ENCODE measurements around the gene TMEM88.
"Not testable (repeated sequence)": the region's sequence is repeated elsewhere in the genome, so short reads cannot be mapped to it uniquely, and the experiment has no call there.

Gene TMEM88

GRCh38 chr17:7856011-7856810 is 1.3 kb downstream of the TMEM88 start:
- no peak for DNase-seq (ENCODE audit: low read depth in 1 of 2, low spot score in 1 of 2)

- peak; percentile 86 to 94 for DNase-seq (ENCODE audit: low read depth in 1 of 2, low spot score in 1 of 2)
Measured at GRCh38 chr17:7856811-7857712, 2.2 kb downstream of the TMEM88 start, which contains the start of gene NAA38. Gene NAA38 (minus strand): TSS chr17:7857559. CDS start chr17:7857463, 96 bp downstream.

GRCh38 chr17:7857713-7858521 is 3.1 kb downstream of the TMEM88 start, which contains the start of gene CYB5D1:
Gene CYB5D1 (plus strand): TSS chr17:7858003. CDS start chr17:7858135, 132 bp downstream.
- peak; percentile 82 to 90 for DNase-seq (ENCODE audit: low read depth in 1 of 2, low spot score in 1 of 2)

GRCh38 chr17:7858522-7858810 is 3.6 kb downstream of the TMEM88 start:
- DNase-seq (ENCODE audit: low read depth in 1 of 2, low spot score in 1 of 2), result no peak

GRCh38 chr17:7859028-7859427 is 4.2 kb downstream of the TMEM88 start:
- DNase-seq (ENCODE audit: low read depth in 1 of 2, low spot score in 1 of 2), result no peak

GRCh38 chr17:7862692-7863437 is 8.0 kb downstream of the TMEM88 start:
- no peak for DNase-seq (ENCODE audit: low read depth in 1 of 2, low spot score in 1 of 2)

GRCh38 chr17:7864384-7864783 is 9.5 kb downstream of the TMEM88 start:
- DNase-seq (ENCODE audit: low read depth in 1 of 2, low spot score in 1 of 2), result not testable (repeated sequence)

- DNase-seq (ENCODE audit: low read depth in 1 of 2, low spot score in 1 of 2), result no peak
Measured at GRCh38 chr17:7864995-7865650, 10.3 kb downstream of the TMEM88 start.

- no peak for DNase-seq (ENCODE audit: low read depth in 1 of 2, low spot score in 1 of 2)
Measured at GRCh38 chr17:7867881-7868329, 13.0 kb downstream of the TMEM88 start.

GRCh38 chr17:7873051-7873450 is 18.2 kb downstream of the TMEM88 start:
- no peak for DNase-seq (ENCODE audit: low read depth in 1 of 2, low spot score in 1 of 2)

- DNase-seq (ENCODE audit: low read depth in 1 of 2, low spot score in 1 of 2), result no peak
Measured at GRCh38 chr17:7875804-7876370, 21.0 kb downstream of the TMEM88 start.

GRCh38 chr17:7878234-7878633 is 23.4 kb downstream of the TMEM88 start:
- DNase-seq (ENCODE audit: low read depth in 1 of 2, low spot score in 1 of 2), result no peak

GRCh38 chr17:7880076-7880868 is 25.4 kb downstream of the TMEM88 start:
- no peak for DNase-seq (ENCODE audit: low read depth in 1 of 2, low spot score in 1 of 2)

GRCh38 chr17:7881276-7882054 is 26.6 kb downstream of the TMEM88 start:
- no peak for DNase-seq (ENCODE audit: low read depth in 1 of 2, low spot score in 1 of 2)

GRCh38 chr17:7882068-7882467 is 27.2 kb downstream of the TMEM88 start:
- no peak for DNase-seq (ENCODE audit: low read depth in 1 of 2, low spot score in 1 of 2)

- no peak for DNase-seq (ENCODE audit: low read depth in 1 of 2, low spot score in 1 of 2)
Measured at GRCh38 chr17:7882629-7883028, 27.8 kb downstream of the TMEM88 start.

- DNase-seq (ENCODE audit: low read depth in 1 of 2, low spot score in 1 of 2), result peak in 1 of 2 donors; percentile 39
Measured at GRCh38 chr17:7883781-7884386, 29.0 kb downstream of the TMEM88 start.

Measured in activated CD4-positive, alpha-beta T cell treated with anti-CD3 and anti-CD28 coated beads, Interleukin-2, amount 50 U/mL, for 24 hours (primary cell).